Activated naive CD4-positive, alpha-beta T cell (primary cell): ENCODE data around the gene TIRAP.
"Not testable (repeated sequence)": the region's sequence is repeated elsewhere in the genome, so short reads cannot be mapped to it uniquely, and the experiment has no call there.

Source experiments
- DNase-seq, 4 experiments: peaks; one replicate each; lab custom pipeline; 2025; lab: John Stamatoyannopoulos, UW

Gene TIRAP

DNA sequence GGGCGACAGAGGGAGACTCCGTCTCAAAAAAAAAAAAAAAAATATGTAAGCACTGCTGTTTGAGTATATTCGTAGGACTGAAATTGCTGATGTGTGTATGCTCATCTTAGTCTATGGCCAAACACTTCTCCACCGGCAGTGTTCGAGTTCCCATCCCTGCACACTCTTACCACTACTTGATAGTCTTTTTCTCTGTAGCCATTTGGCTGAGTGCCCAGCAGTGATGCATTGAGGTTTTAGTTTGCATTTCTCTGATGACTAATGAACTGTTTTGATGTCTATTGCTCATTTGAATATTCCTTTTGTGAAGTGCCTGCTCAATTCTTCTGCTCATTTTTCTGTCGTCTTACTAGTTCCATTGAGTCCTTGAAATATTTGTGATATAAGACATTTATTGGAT, 1.9 kb downstream of the TIRAP start:
- peak; percentile 25 to 71 (median 58) for DNase-seq

GRCh38 chr11:126288237-126288636, 5.3 kb downstream of the TIRAP start:
- no peak for DNase-seq

GRCh38 chr11:126290887-126291286, 8.0 kb downstream of the TIRAP start:
- no peak for DNase-seq

DNA sequence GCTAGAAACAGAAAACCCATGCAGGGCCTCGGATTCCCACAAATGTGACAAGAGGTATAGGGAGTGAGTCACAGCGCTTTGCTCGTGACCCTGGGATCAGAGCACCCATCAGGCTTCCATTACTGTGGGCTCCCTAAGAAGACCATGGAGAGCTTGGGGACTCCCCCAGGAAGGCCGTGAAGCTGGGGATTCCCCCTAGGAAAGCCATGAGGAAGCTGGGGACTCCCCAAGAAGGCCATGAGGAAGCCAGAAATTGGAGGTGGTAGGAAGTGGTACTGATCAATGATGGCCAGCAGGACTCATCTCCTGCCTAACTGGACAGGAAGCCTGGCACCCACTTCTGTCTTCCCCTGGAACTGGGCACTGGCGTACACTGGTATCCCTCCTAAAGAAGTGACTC, 10.8 kb downstream of the TIRAP start:
- no peak for DNase-seq

GRCh38 chr11:126297004-126297403, 14.1 kb downstream of the TIRAP start:
- DNase-seq: no peak

DNA sequence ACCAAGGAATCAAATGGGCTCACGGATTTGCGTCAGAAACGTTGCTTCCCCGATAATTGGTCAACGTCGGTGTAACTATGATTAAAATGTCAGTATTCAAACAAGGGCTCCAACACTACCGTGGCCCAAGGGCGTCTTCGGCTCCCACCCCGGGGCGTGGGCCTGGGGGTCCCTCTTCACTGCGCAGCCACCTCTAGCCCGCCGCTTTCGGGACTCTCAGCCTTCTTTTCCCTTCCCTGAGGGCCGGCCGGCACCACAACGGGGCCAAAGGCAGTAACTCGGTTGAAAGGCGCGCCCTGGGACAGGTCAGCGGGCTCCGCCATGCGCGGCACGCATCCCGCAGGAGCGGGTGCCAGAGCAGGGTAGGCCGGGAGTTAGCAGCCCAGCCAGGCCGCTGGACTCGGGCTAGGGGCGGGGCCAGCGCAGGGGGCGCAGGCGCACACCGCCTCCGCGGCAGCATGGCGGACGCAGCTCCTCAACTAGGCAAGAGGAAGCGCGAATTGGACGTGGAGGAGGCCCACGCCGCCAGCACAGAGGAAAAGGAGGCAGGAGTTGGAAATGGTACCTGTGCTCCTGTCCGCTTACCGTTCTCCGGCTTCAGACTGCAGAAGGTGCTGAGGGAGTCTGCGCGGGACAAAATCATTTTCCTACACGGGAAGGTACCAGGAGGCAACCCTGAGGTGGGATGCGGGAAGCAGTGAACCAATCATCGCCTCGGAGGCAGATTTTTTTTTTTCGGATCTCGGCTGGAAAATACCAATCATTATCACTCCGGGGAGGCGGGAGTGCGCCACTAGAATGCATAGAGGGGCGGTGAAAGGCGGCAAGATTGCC, 20.9 kb downstream of the TIRAP start, which contains the start of gene DCPS:
Gene DCPS (plus strand): TSS at position 438 of the 834 bp plus-strand sequence. CDS start 21 bp downstream, at position 459.
- DNase-seq: peak; percentile 39 to 80 (median 61)

GRCh38 chr11:126304457-126305075, 21.7 kb downstream of the TIRAP start:
- DNase-seq: no peak

DNA sequence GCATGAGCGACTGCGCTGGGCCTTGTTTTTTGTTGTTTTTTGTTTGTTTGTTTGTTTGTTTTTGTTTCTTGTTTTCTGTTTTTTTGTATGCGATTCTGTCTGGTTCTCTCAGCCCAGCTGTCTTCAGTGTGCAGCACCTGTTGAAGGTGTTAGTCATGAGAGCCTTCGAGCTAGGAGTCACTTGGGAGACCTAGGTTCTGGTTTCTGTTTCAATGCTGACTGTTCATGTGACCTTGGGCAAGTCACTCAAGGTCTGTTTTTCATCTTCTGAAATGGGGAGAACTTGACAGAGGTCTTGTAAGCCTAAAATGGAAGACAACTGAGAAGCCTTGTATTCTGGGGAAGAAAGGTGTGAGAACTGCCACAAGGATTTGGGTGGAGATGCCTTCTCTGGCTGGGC, 22.8 kb downstream of the TIRAP start:
- DNase-seq: no peak

- no peak for DNase-seq
Observed at GRCh38 chr11:126307706-126308105, 24.8 kb downstream of the TIRAP start.

GRCh38 chr11:126308271-126308671, 25.4 kb downstream of the TIRAP start:
- DNase-seq: no peak

DNA sequence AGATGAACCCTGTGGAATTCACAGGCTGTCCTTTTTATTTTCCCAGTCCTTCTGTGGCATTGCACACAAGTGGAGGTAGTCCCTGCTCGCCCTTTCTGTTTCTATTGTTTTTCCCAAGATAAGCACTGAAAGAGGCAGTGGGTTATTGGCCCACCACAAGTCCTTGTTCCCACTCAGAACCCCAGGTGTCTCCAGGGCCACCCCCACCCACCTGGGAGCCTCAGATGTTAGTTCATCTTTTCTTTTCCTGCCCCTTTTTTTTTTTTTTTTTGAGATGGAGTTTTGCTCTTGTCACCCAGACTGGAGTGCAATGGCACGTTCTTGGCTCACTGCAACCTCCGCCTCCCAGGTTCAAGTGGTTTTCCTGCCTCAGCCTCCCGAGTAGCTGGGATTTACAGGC, 25.9 kb downstream of the TIRAP start:
- DNase-seq: not testable (repeated sequence)

DNA sequence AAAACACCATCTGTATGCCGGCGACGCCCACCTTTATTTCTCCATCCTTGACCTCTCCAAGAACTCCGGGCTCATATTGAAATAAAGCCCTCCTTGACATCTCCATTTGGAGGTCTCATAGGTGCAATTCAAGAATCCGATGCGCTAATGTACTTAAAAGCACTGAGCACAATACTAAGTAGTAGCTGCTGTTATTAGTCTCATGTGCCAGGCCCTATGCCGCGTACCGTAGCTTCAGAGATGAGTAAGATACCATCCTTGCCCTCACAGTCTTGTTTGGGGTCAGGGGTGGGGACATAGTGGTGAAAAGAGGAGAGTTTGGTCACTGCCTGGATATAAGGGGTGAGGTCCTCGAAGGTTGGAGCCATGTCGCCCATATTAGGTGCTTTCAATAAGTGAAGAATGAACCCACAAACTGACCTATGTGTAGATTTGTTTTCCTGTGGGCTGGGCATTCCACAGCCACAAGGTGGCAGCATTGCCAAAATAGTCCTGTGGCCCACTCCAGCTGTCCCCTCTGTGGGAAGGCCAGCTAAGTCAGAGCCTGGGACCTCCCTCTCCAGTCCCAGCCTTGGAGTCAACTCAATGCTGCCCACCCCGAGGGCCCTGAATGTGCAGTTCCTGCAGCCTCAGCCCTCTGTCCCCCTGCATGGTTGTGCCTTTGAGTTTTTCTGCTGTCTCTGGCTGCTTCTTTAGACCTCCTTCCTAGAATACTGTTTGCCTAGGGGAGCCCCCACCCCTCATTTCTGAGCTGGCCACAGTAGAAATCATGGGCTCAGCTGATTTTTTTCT, 27.5 kb downstream of the TIRAP start:
- peak in 2 of 4 experiments; percentile 17 to 24 for DNase-seq

DNA sequence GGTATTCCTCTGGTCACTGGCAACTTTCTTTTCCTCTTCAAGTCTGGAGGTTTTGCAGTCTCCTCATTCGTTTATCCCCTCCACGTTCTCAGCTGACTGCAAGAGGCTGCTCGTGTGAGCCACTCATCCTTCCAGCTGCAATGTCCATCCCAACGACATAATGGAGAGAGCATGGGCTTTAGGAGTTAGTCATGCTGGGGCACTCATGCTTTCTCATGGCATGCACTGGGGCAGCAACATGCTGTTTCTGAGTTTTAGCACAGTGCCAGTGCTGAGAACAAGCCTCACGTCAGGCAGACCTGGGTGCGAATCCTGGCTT, 28.1 kb downstream of the TIRAP start:
- no peak for DNase-seq

DNA sequence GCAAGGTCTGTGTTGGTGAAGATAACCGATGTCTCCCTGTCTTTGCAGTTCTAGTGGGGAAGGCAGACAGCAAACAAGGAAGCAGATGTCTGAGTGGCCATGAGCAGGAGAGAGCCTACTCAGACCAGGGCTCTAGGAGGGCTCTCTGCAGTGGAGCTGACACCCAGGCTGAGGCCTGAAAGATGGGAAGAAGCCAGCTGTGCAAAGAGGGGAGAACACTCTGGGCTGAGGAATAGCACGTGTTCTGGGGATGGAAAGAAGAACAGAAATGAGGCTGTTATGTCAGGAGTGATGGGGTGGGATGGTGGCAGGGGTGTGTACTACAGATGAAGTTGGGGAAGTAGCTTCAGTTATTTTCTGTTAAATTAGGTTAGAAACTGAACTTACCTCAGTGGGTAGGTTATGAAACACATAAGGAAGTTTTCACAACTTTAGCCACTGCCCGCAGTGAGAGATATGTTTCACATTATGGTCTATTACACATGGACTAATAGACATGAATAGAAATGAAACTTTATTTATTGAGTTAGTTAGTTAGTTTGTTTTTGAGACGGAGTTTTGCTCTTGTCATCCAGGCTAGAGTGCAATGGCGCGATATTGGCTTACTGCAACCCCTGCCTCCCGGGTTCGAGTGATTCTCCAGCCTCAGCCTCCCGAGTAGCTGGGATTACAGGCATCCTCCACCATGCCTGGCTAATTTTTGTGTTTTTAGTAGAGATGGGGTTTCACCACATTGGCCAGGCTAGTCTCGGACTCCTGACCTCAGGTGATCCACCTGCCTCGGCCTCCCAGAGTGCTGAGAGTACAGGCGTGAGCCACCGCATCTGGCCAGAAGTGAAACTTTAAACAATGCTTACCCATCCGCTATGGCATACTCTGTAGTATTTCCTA, 28.8 kb downstream of the TIRAP start:
- DNase-seq: no peak

DNA sequence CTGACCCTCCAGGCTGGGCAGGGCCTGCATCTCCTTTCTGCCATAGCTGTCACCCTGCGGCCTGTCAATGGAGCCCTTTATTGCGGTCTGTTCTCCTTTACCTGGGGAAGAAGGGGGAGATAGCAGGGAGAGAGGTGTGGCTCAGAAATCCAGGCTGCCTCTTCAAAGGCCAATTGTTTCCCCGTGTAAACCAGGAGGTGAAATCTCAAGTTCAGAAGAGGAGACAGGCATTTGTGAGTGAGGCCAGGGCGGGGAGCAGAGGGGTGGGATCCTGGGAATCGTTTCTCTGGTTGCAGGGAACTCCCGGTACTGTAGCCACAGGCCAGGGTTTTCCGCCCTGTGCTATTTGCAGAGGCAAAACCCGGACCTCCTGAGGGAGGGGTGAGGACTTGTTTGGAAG, 30.1 kb downstream of the TIRAP start:
- no peak for DNase-seq

GRCh38 chr11:126313826-126314225, 30.9 kb downstream of the TIRAP start:
- DNase-seq: no peak

- DNase-seq: no peak
Observed at GRCh38 chr11:126317432-126317755, 34.5 kb downstream of the TIRAP start.

GRCh38 chr11:126317756-126318573, 35.1 kb downstream of the TIRAP start:
- DNase-seq: no peak

DNA sequence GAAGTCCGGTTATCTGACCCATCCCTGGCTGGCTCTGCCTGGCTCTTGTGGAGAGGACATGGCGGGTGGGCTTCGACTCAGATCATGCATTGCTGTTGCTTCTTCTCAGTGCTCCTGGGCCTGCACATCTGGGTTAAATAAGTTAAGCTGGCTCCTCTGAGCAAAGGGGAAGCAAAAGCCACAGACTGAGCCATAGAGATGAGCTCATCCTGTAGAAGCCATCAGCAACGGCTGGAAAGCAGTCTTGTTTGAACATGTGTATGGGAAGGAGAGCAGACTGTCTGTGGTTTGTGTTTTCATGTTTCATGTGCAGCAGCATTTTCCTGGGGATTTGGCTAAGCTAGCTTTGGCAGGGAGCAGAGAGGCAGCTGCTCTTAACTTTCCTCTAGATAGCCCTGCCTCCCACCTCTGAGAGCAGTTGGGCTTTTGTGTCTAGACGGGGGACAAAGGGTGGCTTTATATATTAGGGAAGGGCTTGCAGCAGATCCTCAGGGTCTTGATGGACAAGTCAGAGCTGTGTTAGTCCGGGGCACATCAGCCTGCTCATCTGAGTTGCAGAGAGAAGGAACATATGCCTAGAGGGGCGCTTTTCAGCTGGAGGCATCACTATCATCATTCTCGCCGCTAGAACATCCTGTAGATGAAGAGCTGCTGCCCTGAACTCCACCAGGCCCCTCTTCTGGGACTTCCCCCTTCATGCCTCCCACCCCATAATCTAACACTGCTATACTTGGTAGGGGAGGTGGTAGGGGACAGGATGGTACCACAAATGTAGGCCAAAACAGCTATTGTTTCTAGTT, 35.9 kb downstream of the TIRAP start:
- DNase-seq: no peak

GRCh38 chr11:126319374-126319740, 36.5 kb downstream of the TIRAP start:
- no peak for DNase-seq
